GM18511 (cell line): ENCODE data around the gene TSPEAR.

ENCODE experiments used
- ATAC-seq: cut with Tn5 transposase; IDR thresholded peaks from one replicate; pipeline ENCODE4 v1.9.1; 2021; ENCODE audit warnings: mild to moderate bottlenecking, moderate library complexity; ENCODE audit not compliant: unreplicated experiment

TSPEAR gene

GRCh38 chr21:44496564-44497550 lies 214.5 kb downstream of the TSPEAR start:
- no peak for ATAC-seq

GRCh38 chr21:44495611-44496563 lies 215.5 kb downstream of the TSPEAR start:
- ATAC-seq, result no peak

- no peak for ATAC-seq
Observed at GRCh38 chr21:44494956-44495355, 216.4 kb downstream of the TSPEAR start.

- no peak for ATAC-seq
Observed at GRCh38 chr21:44494418-44494817, 217.0 kb downstream of the TSPEAR start.

- ATAC-seq, result no peak
Observed at GRCh38 chr21:44492567-44493385, 218.6 kb downstream of the TSPEAR start.

- ATAC-seq, result no peak
Observed at GRCh38 chr21:44490816-44491215, 220.6 kb downstream of the TSPEAR start.

GRCh38 chr21:44490405-44490804 lies 221.0 kb downstream of the TSPEAR start:
- no peak for ATAC-seq

GRCh38 chr21:44489962-44490361 lies 221.4 kb downstream of the TSPEAR start:
- ATAC-seq, result no peak

GRCh38 chr21:44487831-44488230 lies 223.5 kb downstream of the TSPEAR start:
- no peak for ATAC-seq

GRCh38 chr21:44486302-44486701 lies 225.1 kb downstream of the TSPEAR start:
- no peak for ATAC-seq

GRCh38 chr21:44485796-44486195 lies 225.6 kb downstream of the TSPEAR start:
- ATAC-seq, result no peak

- ATAC-seq, result no peak
Observed at GRCh38 chr21:44485254-44485793, 226.0 kb downstream of the TSPEAR start.

GRCh38 chr21:44484498-44485253 lies 226.7 kb downstream of the TSPEAR start:
- ATAC-seq, result no peak

- no peak for ATAC-seq
Observed at GRCh38 chr21:44483288-44484237, 227.8 kb downstream of the TSPEAR start.

GRCh38 chr21:44482581-44483287 lies 228.6 kb downstream of the TSPEAR start:
- no peak for ATAC-seq

GRCh38 chr21:44480200-44481053 lies 230.9 kb downstream of the TSPEAR start:
- no peak for ATAC-seq
